HG02623 (cell line): Measurements from ENCODE around the gene UNC13D.
"Not testable (repeated sequence)": the region's sequence is repeated elsewhere in the genome, so short reads cannot be mapped to it uniquely, and the experiment has no call there.

ENCODE experiments used
- ATAC-seq: cut with Tn5 transposase; IDR thresholded peaks from one replicate; pipeline ENCODE4 v1.9.1; 2021; ENCODE audit warnings: moderate library complexity; ENCODE audit not compliant: unreplicated experiment

Gene UNC13D

DNA sequence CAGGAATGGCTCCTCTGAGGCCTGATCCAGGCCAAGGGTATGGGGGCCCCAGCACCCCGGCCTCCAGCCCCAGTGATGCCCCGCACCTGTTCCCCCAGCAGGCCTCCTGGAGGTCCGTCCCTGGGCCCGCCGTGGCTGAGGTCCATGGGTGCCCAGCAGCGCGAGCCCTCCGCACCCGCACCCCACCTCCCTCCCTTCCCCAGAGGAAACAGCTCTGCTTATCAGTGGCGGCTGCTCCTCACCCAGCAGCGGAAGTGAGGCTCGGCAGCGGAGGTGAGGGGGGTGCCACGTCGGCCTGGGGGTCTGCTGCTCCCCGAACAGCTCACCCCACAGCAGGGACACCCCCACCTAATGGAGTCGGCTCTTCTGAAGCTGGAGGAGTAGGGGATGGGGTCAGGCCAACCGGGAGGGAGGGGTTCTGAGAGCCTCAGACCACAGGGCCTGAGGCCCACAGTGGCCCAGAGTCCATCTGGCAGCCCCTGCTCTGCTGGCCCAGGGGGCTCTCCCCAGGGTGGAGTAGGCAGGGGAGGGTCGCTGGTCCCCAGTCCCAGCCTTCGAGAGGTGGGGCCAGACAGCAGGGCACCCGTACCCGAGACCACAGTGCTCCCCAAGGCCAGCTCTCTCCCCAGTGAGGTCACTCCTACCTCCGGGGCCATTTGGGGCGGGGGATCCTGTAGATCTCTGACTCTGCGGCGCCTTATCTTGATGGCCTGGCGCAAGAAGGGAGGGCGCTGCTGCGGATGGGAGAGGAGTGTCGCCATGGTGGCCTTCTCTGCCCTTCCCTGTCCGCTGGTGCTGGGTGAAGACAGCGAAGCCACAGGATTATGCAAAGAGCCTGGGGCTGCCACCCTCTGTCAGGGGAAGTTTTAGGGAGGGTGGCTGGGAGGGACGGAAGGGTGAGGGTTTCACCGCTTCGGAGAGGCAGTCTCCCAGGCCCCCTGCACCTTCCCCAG is at the start of gene UNC13D:
Gene UNC13D (minus strand): TSS at position 828 of the 953 bp plus-strand sequence. CDS start 67 bp downstream, at position 761.
- no peak for ATAC-seq

DNA sequence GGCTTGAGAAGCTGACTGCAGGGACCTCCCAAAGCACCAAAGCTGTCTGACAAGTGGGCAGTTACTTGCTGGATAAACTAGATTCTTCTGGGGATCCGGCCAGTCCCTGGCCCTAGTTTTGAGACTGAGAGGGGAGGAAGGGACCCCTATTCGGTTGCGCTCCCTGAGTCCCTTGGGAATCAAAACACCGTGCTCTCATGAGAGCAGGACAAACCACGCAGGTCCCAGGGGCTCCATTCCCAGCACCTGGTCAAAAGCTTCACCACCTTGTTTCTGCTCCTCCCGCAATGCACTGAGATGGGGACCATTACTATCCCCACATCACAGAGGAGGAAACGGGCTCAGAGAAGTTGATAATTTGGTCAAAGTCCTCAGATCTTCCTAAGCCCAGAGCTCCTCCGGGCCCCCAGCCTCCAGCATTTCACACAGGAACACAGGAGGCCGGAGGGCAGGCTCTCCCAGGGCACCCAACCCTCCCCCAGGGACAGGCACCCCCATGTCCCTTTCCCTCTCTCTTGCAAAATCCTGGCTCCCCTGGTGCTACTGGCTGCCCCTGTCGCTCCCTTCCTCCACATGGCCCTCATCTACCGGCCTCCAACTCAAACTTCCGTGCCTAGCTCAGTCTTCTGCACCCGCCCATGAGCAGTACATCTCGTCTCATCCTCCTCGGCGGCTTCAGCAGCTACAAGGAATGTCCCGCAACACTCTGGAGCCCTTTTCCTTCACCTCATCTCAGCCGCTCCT is 49.3 kb upstream of the UNC13D start:
- ATAC-seq: no peak

DNA sequence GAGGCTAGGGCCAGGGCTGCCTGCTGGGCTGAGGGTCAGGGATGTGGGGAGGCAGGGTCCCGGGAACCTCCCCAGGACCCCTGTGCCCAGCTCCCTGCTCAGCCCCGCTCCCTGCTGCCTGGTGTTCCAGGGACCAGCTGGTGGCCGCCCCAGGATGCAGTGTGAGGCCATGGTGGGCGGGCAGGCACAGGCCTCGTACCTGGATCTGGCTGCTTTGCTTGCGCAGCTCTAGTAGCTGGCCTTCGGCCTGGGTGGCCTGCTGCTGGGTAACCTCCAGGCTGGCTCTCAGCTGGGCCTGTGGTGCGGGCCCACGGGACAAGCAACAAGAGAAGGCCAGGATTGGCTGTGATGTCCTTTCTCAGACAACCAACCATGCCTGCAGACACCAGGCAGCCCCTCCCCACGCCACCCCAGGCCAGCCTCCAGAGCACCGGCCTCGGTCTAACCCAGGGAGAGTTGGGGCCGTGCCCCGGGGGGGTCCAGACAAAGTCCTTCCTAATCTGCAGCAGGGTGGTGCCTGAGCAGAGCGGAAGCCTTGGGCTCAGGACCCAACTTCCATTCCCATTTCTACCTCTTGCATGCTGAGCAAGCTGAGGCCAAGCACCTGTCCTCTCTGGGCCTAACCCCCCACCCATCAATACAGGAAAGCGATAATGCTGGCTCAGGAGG is 48.5 kb upstream of the UNC13D start:
- ATAC-seq: no peak

DNA sequence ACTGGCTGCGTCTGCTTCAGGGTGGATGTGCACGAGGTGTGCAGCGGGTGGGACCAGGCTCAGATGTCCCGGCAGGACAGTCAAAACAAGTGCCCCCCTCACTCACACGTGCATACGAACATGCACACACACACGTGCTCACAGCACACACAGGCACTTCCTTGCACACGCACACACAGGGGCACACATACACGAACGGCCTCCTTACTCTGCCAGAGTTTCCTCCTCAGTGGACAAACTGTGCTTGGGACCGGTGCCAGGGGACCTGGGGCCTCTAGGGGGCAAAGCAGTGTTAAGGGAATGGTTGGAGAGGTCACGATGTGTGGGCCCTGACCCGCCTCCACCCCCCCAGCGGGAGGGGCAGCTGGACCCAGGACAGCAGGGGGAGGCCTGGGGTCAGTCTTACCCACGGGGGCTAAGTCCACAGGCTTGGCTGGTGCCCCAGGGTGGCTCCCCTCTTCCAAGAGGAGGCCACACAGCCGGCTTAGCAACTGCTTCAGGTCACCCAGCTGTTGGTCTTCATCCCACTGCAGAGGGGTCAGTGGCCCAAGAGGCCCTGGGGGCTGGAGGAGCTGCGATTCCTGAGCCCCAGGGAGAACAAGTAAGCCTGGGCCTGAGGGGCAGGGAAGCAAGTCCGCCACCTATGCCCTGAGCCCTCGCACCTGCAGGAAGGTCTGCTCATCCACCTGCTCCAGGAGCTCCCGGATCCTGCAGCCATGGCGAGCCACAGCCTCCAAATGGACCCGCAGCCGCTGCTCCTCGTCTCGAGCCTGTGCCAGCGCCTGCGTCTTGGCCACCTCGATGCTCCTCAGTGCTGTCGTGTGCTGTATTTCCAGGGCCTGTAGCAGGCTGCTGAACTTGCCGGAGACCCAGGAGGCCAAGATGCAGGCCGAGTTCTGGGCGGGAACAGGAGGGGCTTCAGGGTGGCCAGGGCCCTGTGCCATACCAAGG is 47.7 kb upstream of the UNC13D start:
- ATAC-seq: no peak

DNA sequence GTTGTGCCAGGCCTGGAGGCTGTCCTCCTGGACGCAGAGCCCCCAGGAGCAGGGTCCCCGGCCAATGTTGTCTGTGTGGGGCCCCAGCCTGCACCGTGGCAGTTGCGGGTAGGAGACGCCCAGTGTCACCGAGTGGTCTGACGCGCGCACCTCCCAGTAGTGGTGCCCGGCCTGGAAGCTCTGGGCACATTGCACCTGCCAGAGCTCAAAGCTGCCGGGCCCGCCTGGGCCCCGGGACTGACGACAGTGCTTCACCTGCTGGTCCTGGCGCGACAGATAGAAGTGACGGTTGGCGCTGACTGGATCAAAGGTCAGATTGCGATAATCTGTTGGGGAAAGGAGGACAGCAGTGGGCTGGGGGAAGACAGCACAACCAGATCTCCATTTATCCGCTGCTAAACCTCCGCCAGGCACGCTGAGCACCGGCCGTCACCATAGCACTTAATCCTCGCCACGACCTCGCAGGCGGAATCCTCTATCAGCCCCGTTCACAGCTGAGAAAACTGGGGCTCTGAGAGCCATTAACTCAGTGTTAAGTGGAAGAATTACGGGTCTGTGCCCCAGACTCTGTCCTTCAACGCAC is 46.9 kb upstream of the UNC13D start:
- no peak for ATAC-seq

DNA sequence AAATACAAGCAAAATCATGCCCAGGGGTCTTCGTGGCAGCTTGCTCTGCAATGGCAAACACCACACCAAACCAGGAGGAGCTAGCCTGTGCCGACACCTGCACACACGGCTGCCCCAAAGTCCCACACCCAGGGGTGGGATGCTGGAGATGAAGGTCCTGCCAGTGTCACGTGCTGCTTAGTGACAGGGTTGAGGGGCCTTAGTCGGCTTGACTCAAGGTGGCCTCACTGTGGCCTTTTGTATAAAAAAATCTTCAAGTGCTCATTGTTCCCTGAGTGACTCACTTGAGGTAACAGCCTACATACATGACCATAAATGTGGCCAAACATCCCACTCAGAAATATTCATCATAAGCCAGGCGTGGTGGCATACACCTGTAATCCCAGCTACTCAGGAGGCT is 45.2 kb upstream of the UNC13D start:
- no peak for ATAC-seq

DNA sequence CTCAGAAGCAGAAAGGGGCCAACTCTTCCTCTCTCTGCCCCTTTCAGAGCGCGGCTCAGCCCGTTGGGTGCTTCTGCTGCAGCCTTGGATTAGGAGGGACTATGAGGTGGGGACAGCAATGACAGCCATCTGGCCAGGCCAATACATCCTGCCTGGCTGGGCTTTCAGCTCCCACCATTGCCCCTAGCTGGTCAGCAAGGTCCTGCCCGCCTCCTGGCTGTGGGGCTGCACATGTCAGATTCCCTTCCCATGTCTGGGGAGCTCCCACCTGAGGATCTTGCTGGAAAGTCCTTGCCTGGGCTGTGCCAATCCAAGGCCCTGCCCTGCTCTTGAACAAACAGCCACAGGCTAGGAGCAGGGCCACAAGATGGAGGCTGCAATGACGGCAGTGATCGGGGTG is 44.3 kb upstream of the UNC13D start:
- no peak for ATAC-seq

DNA sequence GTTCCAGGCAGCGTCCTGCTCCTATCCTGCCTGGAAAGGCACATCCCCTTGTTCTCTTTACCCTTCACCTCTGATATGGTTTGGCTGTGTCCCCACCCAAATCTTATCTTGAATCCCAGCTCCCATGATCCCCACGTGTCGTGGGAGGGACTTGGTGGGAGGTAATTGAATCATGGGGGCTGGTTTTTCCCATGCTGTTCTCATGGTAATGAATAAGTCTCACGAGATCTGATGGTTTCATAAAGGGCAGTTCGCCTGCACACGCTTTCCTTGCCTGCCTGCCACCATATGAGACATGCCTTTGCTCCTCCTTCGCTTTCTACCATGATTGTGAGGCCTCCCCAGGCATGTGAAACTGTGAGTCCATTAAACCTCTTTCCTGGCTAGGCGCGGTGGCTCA is 41.7 kb upstream of the UNC13D start:
- not testable (repeated sequence) for ATAC-seq

DNA sequence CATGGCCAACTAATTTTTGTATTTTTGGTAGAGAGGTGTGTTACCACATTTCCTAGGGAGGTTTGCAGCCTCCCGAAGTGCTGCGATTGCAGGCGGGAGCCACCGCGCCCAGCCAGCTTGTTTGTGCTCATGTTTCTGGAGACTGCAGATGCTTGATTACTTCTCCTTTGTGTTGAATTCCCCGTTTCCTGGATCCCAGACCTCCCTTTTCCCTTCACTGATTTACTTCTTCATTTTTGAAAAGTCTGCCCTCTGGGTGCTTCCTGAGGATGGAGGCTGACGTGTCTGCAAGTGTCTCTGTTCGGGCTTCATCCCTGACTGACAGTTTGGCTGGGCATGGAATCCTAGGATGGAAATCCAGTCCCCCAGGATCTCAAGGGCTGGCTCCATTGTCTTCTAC is 41.2 kb upstream of the UNC13D start:
- no peak for ATAC-seq

DNA sequence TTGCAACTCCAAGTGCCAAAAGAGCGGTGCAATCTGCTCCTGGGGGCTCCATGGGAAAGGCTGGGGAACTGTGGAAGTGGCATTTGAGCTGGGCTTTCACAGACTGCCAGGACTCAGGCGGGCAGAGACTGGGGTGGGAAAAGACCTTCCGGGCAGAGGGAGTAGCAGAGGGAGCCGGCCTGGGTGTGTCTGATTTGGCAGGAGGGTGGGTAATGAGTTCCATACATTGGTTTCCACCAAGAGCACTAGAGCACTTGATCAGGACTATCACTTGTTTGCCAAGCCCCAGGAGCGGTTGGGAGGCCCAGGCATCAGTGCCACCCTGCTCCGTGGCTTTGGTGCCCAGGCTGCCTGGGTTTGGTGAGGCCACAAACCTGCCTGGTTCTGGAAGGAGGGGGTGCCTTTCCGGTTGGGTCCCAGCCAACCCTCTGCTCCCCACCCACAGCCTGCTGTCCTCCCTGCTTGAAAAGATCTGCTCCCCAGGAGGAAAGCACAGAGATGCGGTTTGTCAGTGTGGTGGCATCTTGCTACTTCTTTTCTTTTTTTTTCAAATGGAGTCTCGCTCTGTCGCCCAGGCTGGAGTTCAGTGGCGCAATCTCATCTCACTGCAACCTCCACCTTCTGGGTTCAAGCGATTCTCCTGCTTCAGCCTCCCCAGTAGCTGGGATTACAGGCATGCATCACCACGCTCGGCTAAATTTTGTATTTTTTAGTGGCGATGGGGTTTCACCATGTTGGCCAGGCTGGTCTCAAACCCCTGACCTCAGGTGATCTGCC is 37.7 kb upstream of the UNC13D start:
- no peak for ATAC-seq

DNA sequence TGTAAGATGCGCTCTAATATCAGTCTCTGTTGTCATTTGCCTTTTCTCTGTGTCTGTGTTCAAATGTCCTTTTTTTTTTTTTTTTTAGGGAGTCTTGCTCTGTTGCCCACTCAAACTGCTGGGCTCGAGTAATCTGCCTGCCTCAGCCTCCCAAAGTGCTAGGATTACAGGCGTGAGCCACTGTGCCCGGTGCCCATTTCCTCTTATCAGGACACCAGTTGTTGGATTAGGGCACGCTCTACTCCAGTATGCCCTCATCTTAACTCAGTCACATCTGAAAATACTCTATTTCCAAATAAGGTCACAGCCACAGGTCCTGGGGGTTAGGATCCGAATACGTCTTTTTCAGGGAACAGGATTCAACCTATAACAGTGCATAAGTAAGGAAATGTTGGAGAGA is 36.1 kb upstream of the UNC13D start:
- ATAC-seq: no peak

DNA sequence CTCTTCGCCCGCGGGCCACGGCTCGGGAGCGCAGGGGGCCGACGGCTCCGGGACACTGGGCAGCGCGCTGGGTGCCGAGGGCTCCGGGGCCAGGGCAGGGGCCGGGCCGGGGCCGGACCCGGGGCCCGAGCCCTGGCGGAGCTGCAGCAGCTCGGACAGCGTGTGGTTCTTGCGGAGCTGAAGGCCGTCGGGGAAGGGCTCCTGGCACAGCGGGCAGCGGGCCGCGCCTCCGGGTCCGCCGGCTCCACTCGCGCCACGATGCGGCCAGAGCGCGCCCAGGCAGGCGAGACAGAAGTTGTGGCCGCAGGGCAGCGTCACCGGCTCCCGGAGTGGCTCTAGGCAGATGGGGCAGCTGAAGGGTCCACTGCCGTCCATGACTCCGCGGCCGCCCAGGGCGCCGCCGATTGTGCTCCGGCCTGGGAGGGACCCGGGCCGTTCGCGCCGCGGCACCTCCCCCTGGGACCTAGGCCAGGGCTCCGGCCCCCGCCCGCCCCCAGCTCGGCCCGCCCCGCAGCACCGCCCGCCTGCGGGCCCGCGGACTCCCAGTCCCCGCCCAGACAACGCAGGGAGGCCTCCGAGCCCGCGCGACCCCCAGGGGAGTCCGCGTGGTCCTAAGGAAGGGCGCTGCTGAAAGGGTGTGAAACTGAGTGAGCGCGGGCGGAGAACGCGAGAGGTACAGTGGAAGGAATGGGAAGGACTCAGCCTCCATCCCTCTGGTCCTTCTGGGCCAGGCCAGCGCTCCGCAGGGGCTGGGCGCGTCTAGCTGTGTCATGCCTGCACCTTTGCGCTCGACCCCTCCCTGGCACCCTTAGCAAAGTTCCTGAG is 34.2 kb upstream of the UNC13D start, which contains the start of gene TRIM47:
Gene TRIM47 (minus strand): TSS at position 408 of the 825 bp plus-strand sequence. CDS start 33 bp downstream, at position 375.
- no peak for ATAC-seq

DNA sequence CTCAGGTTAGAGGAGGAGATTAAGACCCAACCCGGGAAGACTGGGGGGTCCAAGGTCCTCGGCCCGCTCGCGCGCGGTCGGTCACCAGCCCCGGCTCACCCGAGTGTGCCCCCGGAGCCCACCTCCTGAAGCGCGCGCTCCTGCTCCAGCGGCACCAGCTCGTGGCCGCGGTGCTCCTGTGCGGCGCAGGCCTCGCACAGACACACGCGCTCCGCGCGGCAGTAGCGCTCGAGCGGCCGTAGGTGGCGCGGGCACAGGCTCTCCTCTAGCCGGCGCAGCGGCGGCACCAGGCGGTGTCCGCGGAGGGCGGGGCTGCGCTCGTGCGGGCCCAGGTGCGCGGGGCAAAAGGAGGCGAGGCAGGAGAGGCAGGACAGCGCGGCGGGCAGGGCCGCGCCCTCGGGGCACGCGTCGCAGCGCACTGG is 33.6 kb upstream of the UNC13D start:
- ATAC-seq: no peak

DNA sequence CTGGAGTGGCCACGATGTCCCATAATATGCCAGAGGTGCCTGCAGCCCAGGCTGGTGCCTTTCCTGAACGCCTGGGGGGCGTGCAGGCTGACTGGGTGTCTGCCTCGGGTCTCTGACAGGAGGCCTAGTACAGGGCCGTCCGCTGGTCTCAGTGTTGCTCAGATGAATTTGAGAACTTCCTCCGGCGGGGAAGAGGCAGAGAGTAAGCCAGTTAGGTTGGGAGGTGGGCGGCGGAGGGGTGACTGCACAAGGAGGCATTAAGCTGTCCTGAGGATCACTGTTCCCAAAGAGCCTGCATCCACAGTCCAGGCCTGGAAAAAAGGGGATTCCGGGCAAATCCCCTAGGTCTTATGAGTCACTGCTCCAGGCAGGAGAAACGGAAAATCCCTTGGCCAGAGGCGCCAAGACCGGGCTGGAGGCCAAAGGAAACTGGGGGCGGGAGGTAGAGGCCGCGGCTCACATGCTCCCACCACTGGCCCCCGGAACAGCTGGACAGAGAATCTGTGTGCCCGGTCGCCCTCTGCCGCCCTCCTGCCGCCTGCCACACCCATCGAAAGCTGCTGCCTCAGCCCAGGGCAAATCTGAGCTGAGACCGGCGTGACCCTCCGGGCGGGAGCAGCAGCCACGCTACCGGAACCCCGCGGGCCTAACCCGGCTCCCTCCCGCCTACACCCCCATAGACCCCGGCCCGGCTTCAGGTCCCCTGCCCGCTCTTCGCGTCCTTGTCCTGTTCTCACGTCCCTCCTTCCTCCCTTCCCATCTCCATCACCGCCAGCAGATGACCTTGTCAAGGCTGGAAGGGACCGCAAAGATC is 32.9 kb upstream of the UNC13D start:
- ATAC-seq: no peak

DNA sequence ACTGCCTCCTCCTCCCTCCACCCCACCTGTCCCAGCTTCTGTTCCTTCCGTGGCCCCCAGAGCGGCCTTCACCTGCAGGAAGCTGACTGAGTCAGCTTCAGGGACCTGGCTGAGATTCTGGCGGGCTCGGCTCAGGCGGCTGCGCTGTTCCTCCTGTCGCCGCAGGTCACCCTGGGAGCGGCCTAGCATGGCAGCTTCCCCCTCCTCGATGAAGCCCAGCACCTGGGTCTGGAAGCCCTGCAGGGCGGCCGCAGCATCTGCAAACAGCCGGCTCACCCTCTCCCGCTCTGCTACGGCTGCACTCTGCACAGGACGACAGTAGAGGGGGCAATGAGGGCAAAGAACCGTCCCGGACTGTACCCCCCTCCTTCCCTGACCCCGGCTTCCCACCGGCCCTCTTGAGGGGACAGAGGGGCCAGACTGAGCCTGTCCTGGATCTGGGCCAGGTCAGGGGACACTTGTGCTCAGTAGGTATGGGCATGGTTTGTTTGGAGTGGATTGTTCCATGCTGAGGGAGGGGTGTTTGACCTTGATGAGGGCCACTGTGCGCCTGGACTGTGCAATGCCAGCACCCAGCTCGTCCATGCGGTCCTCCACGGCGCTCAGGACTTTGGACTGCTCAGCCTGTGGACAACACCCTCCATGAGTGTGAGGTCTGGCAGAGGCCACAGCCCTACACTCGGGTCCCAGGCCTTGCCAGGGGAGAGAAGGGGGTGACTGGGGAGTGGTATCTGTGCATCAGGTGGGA is 32.2 kb upstream of the UNC13D start:
- ATAC-seq: no peak

DNA sequence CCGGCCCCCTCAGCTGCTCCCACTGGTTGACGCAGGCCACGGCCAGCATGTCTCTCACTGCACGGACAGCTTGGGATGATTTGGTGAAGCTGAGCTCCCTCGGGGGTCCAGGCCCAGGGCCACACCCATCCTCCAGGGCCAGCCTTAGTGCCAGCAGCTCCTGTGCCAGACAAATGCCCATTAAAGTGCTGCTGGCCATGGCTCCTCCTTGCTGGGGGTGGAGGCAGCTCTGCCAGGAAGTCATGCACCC is 31.7 kb upstream of the UNC13D start:
- ATAC-seq: no peak
